SK-N-SH (cell line): ENCODE measurements around the gene TM7SF3. TPM values are rescaled to one million over a fixed set of nuclear protein-coding genes. Genes with fewer than 3 reads are reported as not detected.

Source experiments
- CTCF ChIA-PET: fragments of 300-600, 350-600 bp; formaldehyde crosslinking; extraction: SDS; loops from one replicate; lab custom pipeline; 2021; lab: Yijun Ruan, JAX
- POLR2A ChIA-PET: fragments of 350-600 bp; sonication (Branson Sonifier 250); formaldehyde crosslinking; extraction: SDS; loops from one replicate; lab custom pipeline; 2020; ENCODE audit warnings: antibody characterized with exemption, inconsistent platforms; lab: Yijun Ruan, JAX
- DNase-seq: peaks from one replicate; pipeline ENCODE4 v3.0.0; 2012
- H2AFZ ChIP-seq: fragments of 200-600 bp; sonication (generic); 2 replicates; pipeline ENCODE4 v1.8.1; 2016; ENCODE audit warnings: antibody characterized with exemption, mild to moderate bottlenecking, low read depth
- H3F3A ChIP-seq: fragments of 200-600 bp; sonication (generic); replicated peaks from 2 replicates; pipeline ENCODE3; 2016; ENCODE audit warnings: antibody characterized with exemption, mild to moderate bottlenecking; ENCODE audit not compliant: insufficient read depth
- H3K27ac ChIP-seq, 2 experiments: fragments of 200-500 bp in 1 of 2; fragments of 200-600 bp in 1 of 2; sonication (Bioruptor generic) in 1 of 2; sonication (generic), shearing (Covaris generic) in 1 of 2; 2 replicates each; pipeline versions ENCODE4 v1.5.1 to v1.6.1; 2014 to 2016; ENCODE audit warnings: low read depth in 2 of 2, inconsistent platforms in 1 of 2, low read length in 1 of 2, mild to moderate bottlenecking in 1 of 2, mixed read lengths in 1 of 2
- H3K27me3 ChIP-seq: fragments of 200-600 bp; sonication (generic), shearing (Covaris generic); 2 replicates; pipeline ENCODE4 v1.6.1; 2016; ENCODE audit warnings: mixed run types; ENCODE audit not compliant: insufficient read depth
- H3K36me3 ChIP-seq, 2 experiments: fragments of 200-500 bp in 1 of 2; fragments of 200-600 bp in 1 of 2; sonication (Bioruptor generic) in 1 of 2; sonication (generic) in 1 of 2; replicated peaks in 1 of 2; 2 replicates each; pipeline versions ENCODE3 to v1.5.1; 2014 to 2016; ENCODE audit warnings: low read length in 1 of 2, mild to moderate bottlenecking in 1 of 2; ENCODE audit not compliant: insufficient read depth in 2 of 2, control insufficient read depth in 1 of 2
- H3K4me1 ChIP-seq, 2 experiments: fragments of 200-500 bp in 1 of 2; fragments of 200-600 bp in 1 of 2; sonication (Bioruptor generic) in 1 of 2; sonication (generic), shearing (Covaris generic) in 1 of 2; 2 replicates each; pipeline versions ENCODE4 v1.5.1 to v1.6.1; 2014 to 2016; ENCODE audit warnings: low read depth in 1 of 2, low read length in 1 of 2, mixed run types in 1 of 2; ENCODE audit not compliant: insufficient read depth in 2 of 2, control insufficient read depth in 1 of 2
- H3K4me2 ChIP-seq: fragments of 200-600 bp; sonication (generic), shearing (Covaris generic); 2 replicates; pipeline ENCODE4 v1.6.1; 2017; ENCODE audit warnings: mixed run types
- H3K4me3 ChIP-seq, 2 experiments: fragments of 200-500 bp in 1 of 2; fragments of 200-600 bp in 1 of 2; sonication (Bioruptor generic) in 1 of 2; sonication (generic), shearing (Covaris generic) in 1 of 2; 2 replicates each; pipeline versions ENCODE4 v1.5.1 to v1.8.1; 2014 to 2016; ENCODE audit warnings: low read depth in 2 of 2, inconsistent platforms in 1 of 2, low read length in 1 of 2, mild to moderate bottlenecking in 1 of 2, mixed read lengths in 1 of 2, moderate library complexity in 1 of 2
- H3K79me2 ChIP-seq: fragments of 200-600 bp; sonication (generic); 2 replicates; pipeline ENCODE4 v1.8.1; 2017; ENCODE audit warnings: mild to moderate bottlenecking; ENCODE audit not compliant: insufficient read depth
- H3K9ac ChIP-seq: fragments of 200-600 bp; sonication (generic); 2 replicates; pipeline ENCODE4 v1.6.1; 2017; ENCODE audit warnings: mixed run types
- H3K9me2 ChIP-seq: fragments of 200-600 bp; sonication (generic); 2 replicates; pipeline ENCODE4 v1.6.1; 2017; ENCODE audit warnings: mixed run types
- H3K9me3 ChIP-seq: fragments of 200-600 bp; sonication (generic); 2 replicates; pipeline ENCODE4 v1.6.1; 2017; ENCODE audit warnings: mixed run types, mild to moderate bottlenecking, moderate library complexity
- H4K20me1 ChIP-seq: fragments of 200-600 bp; sonication (generic); 2 replicates; pipeline ENCODE4 v1.6.1; 2017; ENCODE audit warnings: mild to moderate bottlenecking, mixed run types; ENCODE audit not compliant: insufficient read depth
- CTCF ChIP-seq: fragments of 200-600 bp; sonication (generic); IDR thresholded peaks from 2 replicates; pipeline ENCODE4 v1.6.1; 2017; ENCODE audit warnings: antibody characterized with exemption, mild to moderate bottlenecking, moderate library complexity
- EZH2phosphoT487 ChIP-seq: fragments of 200-600 bp; sonication (generic); IDR thresholded peaks from 2 replicates; pipeline ENCODE4 v1.6.1; 2017; ENCODE audit warnings: low read depth, mixed run types, mild to moderate bottlenecking, antibody characterized with exemption, moderate library complexity, borderline replicate concordance
- JUND ChIP-seq: IDR thresholded peaks from 2 replicates; pipeline ENCODE4 v1.4.0; 2012
- MAX ChIP-seq: IDR thresholded peaks from 2 replicates; pipeline ENCODE4 v1.4.0; 2012; ENCODE audit warnings: low read depth
- POLR2AphosphoS5 ChIP-seq: IDR thresholded peaks from 2 replicates; pipeline ENCODE4 v1.6.1; 2012; ENCODE audit warnings: low read depth, low read length
- RCOR1 ChIP-seq: fragments of 150-350 bp; IDR thresholded peaks from 2 replicates; pipeline ENCODE4 v1.6.1; 2017; ENCODE audit warnings: antibody characterized with exemption, low read length
- RFX5 ChIP-seq: IDR thresholded peaks from 2 replicates; pipeline ENCODE4 v1.6.1; 2012; ENCODE audit warnings: mild to moderate bottlenecking, improper control_type of control experiment, low read length
- RXRA ChIP-seq: IDR thresholded peaks from 2 replicates; pipeline ENCODE4 v1.4.0; 2012; ENCODE audit warnings: low read depth, mild to moderate bottlenecking, borderline replicate concordance
- TAF1 ChIP-seq: IDR thresholded peaks from 2 replicates; pipeline ENCODE4 v1.6.1; 2012; ENCODE audit warnings: low read depth, mild to moderate bottlenecking, low read length, moderate library complexity, borderline replicate concordance
- TCF12 ChIP-seq: IDR thresholded peaks from 2 replicates; pipeline ENCODE4 v1.4.0; 2012
- YY1 ChIP-seq: IDR thresholded peaks from 2 replicates; pipeline ENCODE4 v1.4.0; 2012; ENCODE audit warnings: low read depth, mild to moderate bottlenecking
- WGBS: methylation state at CpG from one replicate; pipeline ENCODE4 v1.1.6; 2017; ENCODE audit warnings: low lambda C conversion rate; 5-methylcytosine and 5-hydroxymethylcytosine counted together
- polyA plus RNA-seq, 3 experiments: library from polyadenylated mRNA; depleted of rRNA; stranded (reverse); fragments of >200 nt; gene quantifications; 2 replicates each; pipeline ENCODE4 v1.2.3, GENCODE V29; 2012
- TF ChIP-seq, protein P1 (sequence below): IDR thresholded peaks from 2 replicates; pipeline ENCODE4; 2012
- TF ChIP-seq, protein P2 (sequence below): IDR thresholded peaks from 2 replicates; pipeline ENCODE4 v1.6.1; 2012; ENCODE audit warnings: mild to moderate bottlenecking, low read depth, low read length, moderate library complexity
- TF ChIP-seq, protein P3 (sequence below): IDR thresholded peaks from 2 replicates; pipeline ENCODE4 v1.4.0; 2012; ENCODE audit warnings: low read depth, borderline replicate concordance

TM7SF3 gene
- polyA plus RNA-seq, 1 of the 3 experiments (the other 2 are of a cell fraction): 72.1 TPM

DNA sequence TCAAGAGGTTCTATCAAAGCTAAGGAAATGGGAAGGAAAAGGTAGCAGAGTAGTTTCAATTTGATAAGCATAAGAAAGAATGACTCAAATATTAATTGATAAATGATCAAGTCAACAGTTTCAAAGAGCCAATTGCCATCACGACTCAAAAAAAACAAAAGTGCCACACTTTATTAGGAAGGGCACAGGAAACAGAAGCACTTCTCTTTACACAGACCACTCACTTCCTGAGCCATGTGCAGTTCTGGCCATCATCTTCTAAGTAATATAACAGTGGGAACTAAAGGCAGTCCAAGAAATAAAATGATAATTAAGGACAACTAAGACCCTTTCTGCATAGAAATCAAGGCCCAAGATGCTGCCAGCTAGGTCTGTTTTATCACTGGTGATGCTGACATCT lies 13.2 kb downstream of the TM7SF3 start:
- H2AFZ ChIP-seq: no peak overlapping the region
- H3K79me2 ChIP-seq: peaks cover 23% of the 10 kb centered on the region; the same call in 1 of the 2 replicates
- ChIA-PET POLR2A (no interaction called here), CTCF (interaction anchor here (0.7 to 4.5 kb wide), 4 partner anchors 9 to 306 kb away, joined by 3 to 25 read pairs (median 4); partner anchors contain the start of gene TM7SF3)
- H3K9me3 ChIP-seq: no peaks in the 10 kb centered on the region
- H3K36me3 ChIP-seq: peaks cover 20 to 30% of the 10 kb centered on the region in 2 experiments
- DNase-seq: no peak
- no peak overlapping the region for H3K9ac ChIP-seq
- peaks cover 10 to 32% of the 10 kb centered on the region in 2 experiments; a peak in 3 of 4 replicates for H3K4me1 ChIP-seq
- no peaks in the 10 kb centered on the region for H3K9me2 ChIP-seq
- H3K4me2 ChIP-seq: no peak overlapping the region
- H3F3A ChIP-seq: no peaks in the 10 kb centered on the region
- TF ChIP-seq RCOR1: no peak
- TF ChIP-seq YY1: no peak
- TF ChIP-seq, protein P1, sequence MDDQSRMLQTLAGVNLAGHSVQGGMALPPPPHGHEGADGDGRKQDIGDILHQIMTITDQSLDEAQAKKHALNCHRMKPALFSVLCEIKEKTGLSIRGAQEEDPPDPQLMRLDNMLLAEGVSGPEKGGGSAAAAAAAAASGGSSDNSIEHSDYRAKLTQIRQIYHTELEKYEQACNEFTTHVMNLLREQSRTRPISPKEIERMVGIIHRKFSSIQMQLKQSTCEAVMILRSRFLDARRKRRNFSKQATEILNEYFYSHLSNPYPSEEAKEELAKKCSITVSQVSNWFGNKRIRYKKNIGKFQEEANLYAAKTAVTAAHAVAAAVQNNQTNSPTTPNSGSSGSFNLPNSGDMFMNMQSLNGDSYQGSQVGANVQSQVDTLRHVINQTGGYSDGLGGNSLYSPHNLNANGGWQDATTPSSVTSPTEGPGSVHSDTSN: no peak
- no peak for TF ChIP-seq MAX
- TF ChIP-seq RFX5: no peak
- TF ChIP-seq EZH2phosphoT487: no peak
- no peaks in the 10 kb centered on the region for H3K27me3 ChIP-seq
- 0 out of 2 replicates have a peak, but pooled peaks cover 6% of the 10 kb centered on the region for H4K20me1 ChIP-seq
- no peak overlapping the region for H3K4me3 ChIP-seq
- 58% methylated on average over 1 of the region's 1 CpG for WGBS
- no peak overlapping the region for H3K27ac ChIP-seq

- CTCF ChIA-PET: interaction anchor here (0.7 to 2.3 kb wide), 2 partner anchors 14 to 151 kb away, joined by 3 to 5 read pairs; no protein-coding TSS in a partner anchor
- no peak for TF ChIP-seq RXRA
- TF ChIP-seq JUND: no peak
- no peak for TF ChIP-seq TCF12
- no peak for TF ChIP-seq RCOR1
- no peak for TF ChIP-seq CTCF
- TF ChIP-seq, protein P2, sequence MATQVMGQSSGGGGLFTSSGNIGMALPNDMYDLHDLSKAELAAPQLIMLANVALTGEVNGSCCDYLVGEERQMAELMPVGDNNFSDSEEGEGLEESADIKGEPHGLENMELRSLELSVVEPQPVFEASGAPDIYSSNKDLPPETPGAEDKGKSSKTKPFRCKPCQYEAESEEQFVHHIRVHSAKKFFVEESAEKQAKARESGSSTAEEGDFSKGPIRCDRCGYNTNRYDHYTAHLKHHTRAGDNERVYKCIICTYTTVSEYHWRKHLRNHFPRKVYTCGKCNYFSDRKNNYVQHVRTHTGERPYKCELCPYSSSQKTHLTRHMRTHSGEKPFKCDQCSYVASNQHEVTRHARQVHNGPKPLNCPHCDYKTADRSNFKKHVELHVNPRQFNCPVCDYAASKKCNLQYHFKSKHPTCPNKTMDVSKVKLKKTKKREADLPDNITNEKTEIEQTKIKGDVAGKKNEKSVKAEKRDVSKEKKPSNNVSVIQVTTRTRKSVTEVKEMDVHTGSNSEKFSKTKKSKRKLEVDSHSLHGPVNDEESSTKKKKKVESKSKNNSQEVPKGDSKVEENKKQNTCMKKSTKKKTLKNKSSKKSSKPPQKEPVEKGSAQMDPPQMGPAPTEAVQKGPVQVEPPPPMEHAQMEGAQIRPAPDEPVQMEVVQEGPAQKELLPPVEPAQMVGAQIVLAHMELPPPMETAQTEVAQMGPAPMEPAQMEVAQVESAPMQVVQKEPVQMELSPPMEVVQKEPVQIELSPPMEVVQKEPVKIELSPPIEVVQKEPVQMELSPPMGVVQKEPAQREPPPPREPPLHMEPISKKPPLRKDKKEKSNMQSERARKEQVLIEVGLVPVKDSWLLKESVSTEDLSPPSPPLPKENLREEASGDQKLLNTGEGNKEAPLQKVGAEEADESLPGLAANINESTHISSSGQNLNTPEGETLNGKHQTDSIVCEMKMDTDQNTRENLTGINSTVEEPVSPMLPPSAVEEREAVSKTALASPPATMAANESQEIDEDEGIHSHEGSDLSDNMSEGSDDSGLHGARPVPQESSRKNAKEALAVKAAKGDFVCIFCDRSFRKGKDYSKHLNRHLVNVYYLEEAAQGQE: no peak
- TF ChIP-seq EZH2phosphoT487: no peak
- no peak for TF ChIP-seq YY1
- no peak for TF ChIP-seq TAF1
- TF ChIP-seq, protein P3, sequence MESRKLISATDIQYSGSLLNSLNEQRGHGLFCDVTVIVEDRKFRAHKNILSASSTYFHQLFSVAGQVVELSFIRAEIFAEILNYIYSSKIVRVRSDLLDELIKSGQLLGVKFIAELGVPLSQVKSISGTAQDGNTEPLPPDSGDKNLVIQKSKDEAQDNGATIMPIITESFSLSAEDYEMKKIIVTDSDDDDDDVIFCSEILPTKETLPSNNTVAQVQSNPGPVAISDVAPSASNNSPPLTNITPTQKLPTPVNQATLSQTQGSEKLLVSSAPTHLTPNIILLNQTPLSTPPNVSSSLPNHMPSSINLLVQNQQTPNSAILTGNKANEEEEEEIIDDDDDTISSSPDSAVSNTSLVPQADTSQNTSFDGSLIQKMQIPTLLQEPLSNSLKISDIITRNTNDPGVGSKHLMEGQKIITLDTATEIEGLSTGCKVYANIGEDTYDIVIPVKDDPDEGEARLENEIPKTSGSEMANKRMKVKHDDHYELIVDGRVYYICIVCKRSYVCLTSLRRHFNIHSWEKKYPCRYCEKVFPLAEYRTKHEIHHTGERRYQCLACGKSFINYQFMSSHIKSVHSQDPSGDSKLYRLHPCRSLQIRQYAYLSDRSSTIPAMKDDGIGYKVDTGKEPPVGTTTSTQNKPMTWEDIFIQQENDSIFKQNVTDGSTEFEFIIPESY: no peak
- TF ChIP-seq POLR2AphosphoS5: no peak
- H3K36me3 ChIP-seq: peaks cover 31 to 40% of the 10 kb centered on the region in 2 experiments
Measured at GRCh38 chr12:26997003-26997402, 17.2 kb downstream of the TM7SF3 start.

More at GRCh38 chr12:26997003-26997402, 17.2 kb downstream of the TM7SF3 start:
- Histone ChIP-seq H3K27me3 (no peaks in the 10 kb centered on the region), H4K20me1 (0 out of 2 replicates have a peak, but pooled peaks cover 4% of the 10 kb centered on the region), H3K9me2 (no peaks in the 10 kb centered on the region), H3K27ac (no peak overlapping the region), H3K79me2 (no peaks in the 10 kb centered on the region; the same call in 1 of the 2 replicates), H3K4me1 (0 out of 4 replicates have a peak, but pooled peaks cover 0 to 6% of the 10 kb centered on the region in 2 experiments), H3F3A (no peaks in the 10 kb centered on the region), H2AFZ (no peak overlapping the region), H3K9me3 (no peaks in the 10 kb centered on the region), H3K9ac (no peak overlapping the region), H3K4me3 (no peak overlapping the region), H3K4me2 (no peak overlapping the region)
- WGBS: 94% methylated on average over 2 of the region's 2 CpGs
- DNase-seq: no peak
- POLR2A ChIA-PET: no interaction called here
